Natural killer cell (primary cell): ENCODE measurements around the gene ZMYND19. TPM values are rescaled to one million over a fixed set of nuclear protein-coding genes. Genes with fewer than 3 reads are reported as not detected.
A peak's percentile ranks its signal among the peaks of the same experiment; 100 is the strongest.

ENCODE experiments used
- ATAC-seq, 3 donors: fragments of 150-1000 bp in 2 of 3; fragments of 200-7000 bp in 1 of 3; cut with Tn5 transposase; 1 replicate in 1 of 3; 2 replicates in 2 of 3; pipeline ENCODE4 v1.10.0; 2021; ENCODE audit warnings: mild to moderate bottlenecking in 2 of 3, moderate library complexity in 2 of 3
- DNase-seq, 2 donors: peaks; one replicate each; pipeline versions ENCODE4 v3.0.0 to v3.0.0-alpha.2; 2013 to 2021; ENCODE audit warnings: mixed read lengths in 1 of 2
- H3K27ac ChIP-seq: one replicate; pipeline ENCODE4 v1.5.1; 2013; ENCODE audit warnings: mild to moderate bottlenecking, low read length
- H3K27me3 ChIP-seq: one replicate; pipeline ENCODE4 v1.6.1; 2013; ENCODE audit warnings: low read length; ENCODE audit not compliant: control insufficient read depth, insufficient read depth
- H3K36me3 ChIP-seq: one replicate; pipeline ENCODE4 v1.6.1; 2013; ENCODE audit warnings: low read length; ENCODE audit not compliant: control insufficient read depth, insufficient read depth
- H3K4me1 ChIP-seq: one replicate; pipeline ENCODE4 v1.6.1; 2013; ENCODE audit warnings: low read length; ENCODE audit not compliant: control insufficient read depth, insufficient read depth
- H3K4me3 ChIP-seq: one replicate; pipeline ENCODE4 v1.5.1; 2013; ENCODE audit warnings: low read length
- H3K9me3 ChIP-seq: one replicate; pipeline ENCODE4 v1.6.1; 2013; ENCODE audit warnings: low read length; ENCODE audit not compliant: control insufficient read depth, insufficient read depth
- H3K27ac Mint-ChIP-seq, 2 donors: one replicate each; pipeline ENCODE4 v1.8.0; 2022; ENCODE audit warnings: mild to moderate bottlenecking in 2 of 2, mixed read lengths in 2 of 2, moderate library complexity in 1 of 2
- H3K27me3 Mint-ChIP-seq, 2 donors: one replicate each; pipeline ENCODE4 v1.8.0; 2022; ENCODE audit warnings: low read depth in 2 of 2, mixed read lengths in 2 of 2
- H3K36me3 Mint-ChIP-seq: one replicate; pipeline ENCODE4 v1.8.0; 2022; ENCODE audit warnings: mixed read lengths
- H3K4me1 Mint-ChIP-seq, 2 donors: one replicate each; pipeline ENCODE4 v1.8.0; 2022; ENCODE audit warnings: mixed read lengths in 2 of 2
- H3K4me3 Mint-ChIP-seq: one replicate; pipeline ENCODE4 v1.8.0; 2022; ENCODE audit warnings: mild to moderate bottlenecking, moderate library complexity, mixed read lengths
- H3K9me3 Mint-ChIP-seq, 2 donors: one replicate each; pipeline ENCODE4 v1.8.0; 2022; ENCODE audit warnings: mixed read lengths in 2 of 2
- CTCF ChIP-seq: fragments of 200-600 bp; IDR thresholded peaks from one replicate; pipeline ENCODE4 v1.8.0; 2022; ENCODE audit warnings: antibody characterized with exemption
- WGBS: methylation state at CpG from one replicate; pipeline ENCODE4 v1.1.7; 2013; ENCODE audit warnings: missing lambda C conversion rate; ENCODE audit not compliant: insufficient coverage; 5-methylcytosine and 5-hydroxymethylcytosine counted together
- intact Hi-C: fragments of 100-400 bp; cut with micrococcal nuclease; formaldehyde crosslinking; loops from one replicate; pipeline ENCODE4 v1.14.2; 2022
- total RNA-seq, 4 donors: library from RNA; stranded (reverse); fragments of 120-200 nt in 1 of 4; gene quantifications; one replicate each; pipeline versions ENCODE4 v1.2.3 to v1.2.4, GENCODE V29; 2013 to 2022

ZMYND19 gene
- total RNA-seq, 3 donors from 2014 or later (not counting 1 experiment from before 2014, with no cell fraction given): 6.5 to 18.8 (median 16.3) TPM

GRCh38 chr9:137564817-137565411 is 25.4 kb downstream of the ZMYND19 start:
- Mint-ChIP-seq H3K27ac (peak overlapping the region in 1 of 2 donors; percentile 63), H3K36me3 (no peaks in the 10 kb centered on the region), H3K9me3 (no peaks in the 10 kb centered on the region), H3K27me3 (no peaks in the 10 kb centered on the region), H3K4me3 (no peak overlapping the region), H3K4me1 (peaks cover under 1 to 16% of the 10 kb centered on the region in 2 donors)
- ATAC-seq (no peak), DNase-seq (no peak)
- TF ChIP-seq CTCF: no peak
- WGBS: 88% methylated on average over 15 of the region's 18 CpGs
- intact Hi-C loops: no loop called here
- Histone ChIP-seq H3K4me1 (no peaks in the 10 kb centered on the region), H3K27ac (no peak overlapping the region), H3K36me3 (peaks cover 14% of the 10 kb centered on the region), H3K4me3 (no peak overlapping the region), H3K27me3 (no peaks in the 10 kb centered on the region), H3K9me3 (no peaks in the 10 kb centered on the region)

- Mint-ChIP-seq H3K9me3 (no peaks in the 10 kb centered on the region), H3K4me3 (no peak overlapping the region), H3K27ac (peak overlapping the region; percentile 4 to 63), H3K4me1 (peaks cover 5 to 16% of the 10 kb centered on the region in 2 donors), H3K27me3 (no peaks in the 10 kb centered on the region), H3K36me3 (no peaks in the 10 kb centered on the region)
- no peaks in the 10 kb centered on the region for H3K4me1 ChIP-seq
- WGBS: 98% methylated on average over 10 of the region's 10 CpGs
- no peak overlapping the region for H3K27ac ChIP-seq
- no peak for TF ChIP-seq CTCF
- intact Hi-C loops: no loop called here
- no peak overlapping the region for H3K4me3 ChIP-seq
- ATAC-seq: no peak
- no peaks in the 10 kb centered on the region for H3K9me3 ChIP-seq
- no peak for DNase-seq
- peaks cover 14% of the 10 kb centered on the region for H3K36me3 ChIP-seq
- no peaks in the 10 kb centered on the region for H3K27me3 ChIP-seq
These were observed 26.2 kb downstream of the ZMYND19 start for GRCh38 chr9:137564134-137564533.

- Histone ChIP-seq H3K36me3 (peaks cover 21% of the 10 kb centered on the region), H3K9me3 (no peaks in the 10 kb centered on the region), H3K27ac (no peak overlapping the region), H3K27me3 (no peaks in the 10 kb centered on the region), H3K4me3 (no peak overlapping the region), H3K4me1 (no peaks in the 10 kb centered on the region)
- Mint-ChIP-seq H3K9me3 (no peaks in the 10 kb centered on the region), H3K4me3 (no peak overlapping the region), H3K27me3 (no peaks in the 10 kb centered on the region), H3K36me3 (peaks cover 7% of the 10 kb centered on the region), H3K27ac (no peak overlapping the region), H3K4me1 (peaks cover 0 to 5% of the 10 kb centered on the region in 2 donors)
- ATAC-seq (no peak), DNase-seq (no peak)
- intact Hi-C loops: no loop called here
- WGBS: 97% methylated on average over 4 of the region's 4 CpGs
- TF ChIP-seq CTCF: no peak
These were observed 32.2 kb downstream of the ZMYND19 start for GRCh38 chr9:137558127-137558526.
